A549 (cell line): ENCODE measurements around the gene TRMU.

Experiments used
- POLR2A ChIP-seq: IDR thresholded peaks from 2 replicates; pipeline ENCODE4 v1.6.1; 2012; ENCODE audit warnings: mild to moderate bottlenecking, low read length
- RCOR1 ChIP-seq: fragments of 150-350 bp; IDR thresholded peaks from 2 replicates; pipeline ENCODE4 v1.6.1; 2014; ENCODE audit warnings: antibody characterized with exemption, low read length, low read depth
- RFX5 ChIP-seq: fragments of 450-650 bp; IDR thresholded peaks from 2 replicates; pipeline ENCODE4 v1.7.1; 2014; ENCODE audit warnings: antibody characterized with exemption, mild to moderate bottlenecking, moderate library complexity
- ZSCAN20 ChIP-seq: fragments of 250-450 bp; sonication (Bioruptor Pico); IDR thresholded peaks from 2 replicates; pipeline ENCODE4 v1.8.0; 2022; ENCODE audit warnings: mild to moderate bottlenecking, moderate library complexity
- TF ChIP-seq, protein P1 (sequence below): fragments of >200 bp; sonication (Bioruptor Twin); formaldehyde crosslinking; IDR thresholded peaks from 3 replicates; pipeline ENCODE4 v1.5.1; 2016

- TF ChIP-seq, protein P1, sequence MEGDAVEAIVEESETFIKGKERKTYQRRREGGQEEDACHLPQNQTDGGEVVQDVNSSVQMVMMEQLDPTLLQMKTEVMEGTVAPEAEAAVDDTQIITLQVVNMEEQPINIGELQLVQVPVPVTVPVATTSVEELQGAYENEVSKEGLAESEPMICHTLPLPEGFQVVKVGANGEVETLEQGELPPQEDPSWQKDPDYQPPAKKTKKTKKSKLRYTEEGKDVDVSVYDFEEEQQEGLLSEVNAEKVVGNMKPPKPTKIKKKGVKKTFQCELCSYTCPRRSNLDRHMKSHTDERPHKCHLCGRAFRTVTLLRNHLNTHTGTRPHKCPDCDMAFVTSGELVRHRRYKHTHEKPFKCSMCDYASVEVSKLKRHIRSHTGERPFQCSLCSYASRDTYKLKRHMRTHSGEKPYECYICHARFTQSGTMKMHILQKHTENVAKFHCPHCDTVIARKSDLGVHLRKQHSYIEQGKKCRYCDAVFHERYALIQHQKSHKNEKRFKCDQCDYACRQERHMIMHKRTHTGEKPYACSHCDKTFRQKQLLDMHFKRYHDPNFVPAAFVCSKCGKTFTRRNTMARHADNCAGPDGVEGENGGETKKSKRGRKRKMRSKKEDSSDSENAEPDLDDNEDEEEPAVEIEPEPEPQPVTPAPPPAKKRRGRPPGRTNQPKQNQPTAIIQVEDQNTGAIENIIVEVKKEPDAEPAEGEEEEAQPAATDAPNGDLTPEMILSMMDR: no peak
- TF ChIP-seq RFX5 (no peak), ZSCAN20 (no peak), RCOR1 (no peak), POLR2A (no peak)
Observed at GRCh38 chr22:46356496-46357480, 21.3 kb downstream of the TRMU start.
